GM21737 (cell line): Measurements from ENCODE around the gene COX7A2L.
"Not testable (repeated sequence)": the region's sequence is repeated elsewhere in the genome, so short reads cannot be mapped to it uniquely, and the experiment has no call there.

Experiments
- ATAC-seq: cut with Tn5 transposase; IDR thresholded peaks from one replicate; pipeline ENCODE4 v1.9.1; 2021; ENCODE audit warnings: mild to moderate bottlenecking, moderate library complexity; ENCODE audit not compliant: unreplicated experiment

The COX7A2L gene

GRCh38 chr2:42368817-42369531 is 8.0 kb upstream of the COX7A2L start:
- no peak for ATAC-seq

- ATAC-seq: no peak
Measured at GRCh38 chr2:42367835-42368234, 6.8 kb upstream of the COX7A2L start.

DNA sequence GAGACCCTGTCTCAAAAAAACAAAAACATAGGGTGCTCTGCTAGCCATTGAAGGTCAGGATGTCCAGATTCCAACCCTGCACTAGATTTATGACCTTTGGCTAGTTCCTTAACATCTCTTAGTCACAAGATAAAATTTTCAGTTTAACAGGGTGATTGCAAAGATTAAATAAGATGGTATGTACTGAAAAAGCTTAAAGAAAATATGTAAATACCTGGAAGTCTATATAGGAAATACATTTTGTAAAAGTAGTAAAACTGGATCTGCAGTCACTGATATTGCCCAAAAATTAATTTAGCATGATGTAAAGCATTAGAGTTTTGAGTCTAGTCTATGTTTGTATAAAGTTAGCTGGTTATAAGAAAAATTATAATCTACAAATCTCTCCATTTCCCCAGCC is 5.4 kb upstream of the COX7A2L start:
- ATAC-seq: no peak

DNA sequence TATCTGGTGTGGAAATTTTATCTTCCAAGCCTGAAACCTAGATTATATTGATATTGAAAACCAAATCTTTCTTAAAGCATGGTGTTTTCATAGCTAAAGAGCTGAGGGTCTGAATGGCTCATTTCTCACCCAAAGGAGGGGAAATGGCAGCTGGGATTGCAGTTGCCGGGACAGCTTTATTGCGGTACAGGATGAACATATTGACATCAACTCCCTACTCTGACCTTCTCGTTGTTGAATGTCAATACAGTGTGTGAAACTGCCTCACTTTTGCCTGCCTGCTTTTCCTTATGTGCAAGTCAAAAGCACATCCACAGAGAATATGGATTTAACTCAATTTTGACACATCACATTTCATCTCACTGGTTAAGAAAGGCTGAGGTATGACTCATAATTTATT is 3.6 kb upstream of the COX7A2L start:
- no peak for ATAC-seq

DNA sequence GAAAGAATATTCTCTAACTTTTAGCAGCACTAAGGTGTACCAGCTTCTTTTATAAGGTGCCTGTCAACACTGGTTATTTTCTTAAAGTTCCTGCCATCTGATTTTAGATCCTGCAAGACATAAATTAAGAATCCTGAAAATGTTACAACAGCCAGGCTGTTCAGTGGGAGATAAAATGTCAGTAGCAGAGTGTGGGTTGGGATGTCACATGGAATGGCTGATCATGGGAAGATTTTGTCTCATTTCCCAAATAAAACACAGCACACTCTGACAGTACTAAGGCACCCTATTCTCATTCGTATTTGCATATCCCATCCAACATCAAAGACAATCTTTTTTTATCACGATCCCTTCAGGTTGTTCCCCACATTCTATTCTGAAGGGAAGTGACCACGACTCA is 2.4 kb upstream of the COX7A2L start:
- no peak for ATAC-seq

DNA sequence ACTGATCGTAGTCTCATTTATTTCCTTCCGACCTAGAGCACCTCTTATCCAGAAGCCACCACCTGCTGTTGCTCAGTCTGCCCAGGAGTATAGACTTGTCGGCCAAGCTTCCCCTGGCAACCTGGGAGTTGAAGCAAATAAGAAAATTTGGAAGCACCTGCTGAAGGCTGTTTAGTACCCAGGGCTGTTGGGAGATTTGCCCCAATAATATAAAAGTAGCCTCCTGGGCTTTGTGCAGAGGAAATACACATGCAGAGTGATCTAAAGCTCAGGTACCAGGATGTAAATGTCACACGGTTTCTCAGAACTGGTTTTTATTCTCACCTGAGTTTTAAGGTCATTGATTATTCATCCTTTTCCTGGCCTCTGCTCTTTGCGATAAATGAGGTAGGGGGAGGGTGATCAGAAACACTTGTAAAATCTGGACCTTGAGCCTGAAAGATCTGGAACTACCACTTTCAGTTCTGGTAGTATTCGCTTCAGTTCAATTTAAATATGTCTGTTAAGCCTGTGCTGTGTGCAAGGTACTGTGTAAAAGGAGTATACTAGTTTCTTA is 789 bp upstream of the COX7A2L start:
- no peak for ATAC-seq

DNA sequence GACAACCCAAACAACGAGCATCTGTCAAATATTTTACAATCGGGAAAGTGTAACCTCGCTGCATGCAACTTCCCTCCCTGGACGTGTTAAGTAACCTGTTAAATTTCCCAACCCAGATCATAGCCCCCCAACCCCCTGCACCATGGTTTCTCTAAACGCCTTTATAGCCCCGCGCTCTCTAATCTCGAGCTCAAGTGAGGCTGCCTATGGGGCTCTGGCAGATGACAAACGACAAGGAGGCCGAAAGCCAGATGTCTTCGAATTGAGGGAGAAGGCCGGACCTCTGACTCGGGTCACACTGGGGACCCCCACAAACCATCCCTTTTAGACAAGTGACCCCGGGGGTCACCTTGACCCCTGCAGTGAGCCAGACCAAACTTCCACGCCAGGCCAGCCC is 526 bp downstream of the COX7A2L start:
- no peak for ATAC-seq

DNA sequence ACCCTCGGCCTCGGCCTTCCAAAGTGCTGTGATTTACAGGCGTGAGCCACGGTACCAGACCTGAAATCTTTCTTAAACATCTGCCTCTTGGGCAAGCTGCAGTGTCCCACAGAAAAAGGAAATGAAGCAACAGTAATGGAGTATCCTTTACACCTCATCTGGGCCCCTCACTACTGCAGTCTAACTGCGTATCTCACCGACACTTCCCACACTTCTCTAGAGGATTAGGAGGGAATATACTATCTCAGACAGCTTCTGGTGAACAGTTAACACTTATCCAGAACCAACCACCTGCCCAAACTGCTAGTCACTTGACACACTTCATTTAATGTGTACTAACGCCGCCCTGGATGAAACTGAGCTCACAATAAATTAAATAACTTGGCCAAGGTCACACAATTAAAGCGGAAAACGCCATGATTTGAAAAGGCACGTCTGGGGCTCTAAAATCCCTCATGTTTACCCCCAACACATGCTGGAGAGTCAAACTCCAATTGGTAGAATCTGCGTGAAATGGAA is 993 bp downstream of the COX7A2L start:
- no peak for ATAC-seq

DNA sequence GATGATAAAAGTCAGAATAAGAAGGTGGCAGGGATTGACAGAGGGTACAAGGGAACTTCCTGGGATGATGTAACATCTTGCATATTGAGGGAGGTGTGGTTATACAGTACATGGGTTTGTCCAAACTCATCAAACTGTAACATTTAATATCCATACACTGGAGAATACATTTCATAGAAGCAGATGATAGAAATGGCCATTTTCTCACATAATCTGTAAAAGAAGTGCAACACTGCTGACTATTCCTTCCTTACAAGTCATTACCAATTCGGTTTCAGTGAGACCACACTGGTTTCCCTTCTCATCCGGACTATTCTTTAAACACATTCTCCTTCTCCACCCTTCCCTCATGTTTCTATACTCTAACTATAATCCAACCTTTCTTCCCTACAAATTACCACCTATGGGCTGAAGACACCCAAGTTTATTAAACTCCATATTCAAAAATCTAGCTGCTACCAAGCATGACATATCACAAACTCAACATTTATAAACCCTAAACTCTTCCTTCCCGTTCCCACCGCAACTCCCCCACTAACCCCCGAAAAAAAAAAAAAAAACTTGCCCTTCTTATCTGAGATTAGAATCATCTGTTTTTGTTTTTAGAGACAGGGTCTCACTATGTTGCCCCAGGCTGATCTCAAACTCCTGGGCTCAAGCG is 1.6 kb downstream of the COX7A2L start:
- ATAC-seq: no peak

DNA sequence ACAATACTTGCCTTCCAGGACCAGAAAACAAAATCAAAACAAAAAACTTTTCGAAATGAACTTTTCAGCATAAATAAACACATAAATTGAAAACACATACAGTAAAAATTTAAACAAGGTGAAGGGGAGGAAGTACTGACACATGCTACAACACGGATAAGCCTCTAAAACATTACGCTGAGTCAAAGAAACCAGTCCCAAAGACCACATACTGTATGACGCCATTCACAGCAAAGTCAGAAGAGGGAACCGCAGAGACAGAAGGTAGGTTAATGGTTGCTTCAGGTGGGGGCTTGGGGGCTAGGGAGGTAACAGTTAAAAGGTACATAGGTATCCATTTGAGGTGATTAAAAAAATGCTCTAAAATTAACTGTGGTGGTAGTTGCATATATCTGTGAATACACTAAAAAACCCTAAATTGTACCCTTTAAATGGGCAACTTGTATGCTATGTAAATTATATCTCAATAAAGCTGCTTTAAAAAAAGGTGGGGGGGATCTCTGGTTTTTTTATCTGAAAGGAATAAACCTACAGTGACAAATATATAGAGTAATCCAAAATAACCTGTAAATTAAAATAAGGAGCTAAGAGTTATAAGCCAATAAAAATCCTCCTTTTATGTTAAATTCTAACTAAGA is 7.1 kb downstream of the COX7A2L start:
- no peak for ATAC-seq

- no peak for ATAC-seq
Measured at GRCh38 chr2:42351864-42352263, 9.2 kb downstream of the COX7A2L start.

DNA sequence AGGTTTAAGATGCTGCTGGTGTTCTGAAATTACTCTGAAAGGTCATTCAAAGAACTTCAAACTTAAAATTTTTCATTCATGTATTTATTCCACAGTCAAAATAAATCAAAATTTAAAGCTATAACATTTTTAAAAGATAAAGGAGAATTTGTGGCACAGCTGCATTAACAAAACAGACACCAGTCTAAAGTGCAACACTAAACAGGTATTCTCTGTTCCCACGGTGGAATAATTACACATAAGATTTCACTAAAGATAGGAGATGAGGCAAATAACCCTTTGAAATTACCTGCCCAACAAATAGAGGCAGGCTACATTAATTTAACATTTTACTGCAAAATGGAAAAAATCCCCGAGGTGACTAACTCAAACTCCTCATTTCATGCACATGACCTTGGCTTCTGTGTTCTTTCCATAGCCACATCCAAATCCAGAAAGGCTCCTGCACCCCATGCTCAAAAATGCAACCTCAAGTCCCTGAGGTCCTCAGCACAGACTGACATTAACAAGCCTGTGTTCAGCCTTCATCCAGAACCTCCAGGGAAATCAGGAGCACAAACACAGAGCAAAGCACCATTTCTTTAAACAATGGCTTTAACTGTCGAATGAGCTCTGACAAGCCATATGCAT is 10.5 kb downstream of the COX7A2L start:
- ATAC-seq: no peak

DNA sequence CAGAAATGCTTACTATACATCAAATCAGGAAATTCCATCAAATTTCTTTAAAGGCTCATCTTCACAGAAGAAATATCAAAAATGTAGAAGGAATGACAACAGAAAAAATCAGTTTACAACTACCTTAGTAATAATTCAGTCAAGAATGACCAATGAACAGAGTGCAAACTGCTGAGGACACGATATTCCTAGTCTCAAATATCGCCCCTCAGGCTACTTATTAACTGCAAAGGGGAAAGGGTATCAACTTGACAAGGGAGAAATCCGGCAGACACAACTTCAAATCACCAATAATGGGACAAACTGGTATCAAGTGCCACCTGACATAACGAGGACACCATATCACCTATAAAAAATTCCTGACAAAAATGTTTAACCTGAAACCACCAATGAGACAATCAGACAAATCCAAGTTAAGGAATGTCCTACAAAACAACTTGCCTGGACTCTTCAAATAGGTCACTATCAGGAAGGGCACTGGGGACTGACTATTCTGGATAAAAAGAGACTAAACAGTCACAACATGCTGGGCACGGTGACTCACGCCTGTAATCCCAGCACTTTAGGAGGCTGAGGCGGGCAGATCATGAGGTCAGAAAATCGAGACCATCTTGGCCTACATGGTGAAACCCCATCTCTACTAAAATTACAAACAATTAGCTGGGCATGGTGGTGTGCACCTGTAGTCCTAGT is 12.8 kb downstream of the COX7A2L start:
- ATAC-seq: no peak

GRCh38 chr2:42347518-42347917 is 13.5 kb downstream of the COX7A2L start:
- not testable (repeated sequence) for ATAC-seq

DNA sequence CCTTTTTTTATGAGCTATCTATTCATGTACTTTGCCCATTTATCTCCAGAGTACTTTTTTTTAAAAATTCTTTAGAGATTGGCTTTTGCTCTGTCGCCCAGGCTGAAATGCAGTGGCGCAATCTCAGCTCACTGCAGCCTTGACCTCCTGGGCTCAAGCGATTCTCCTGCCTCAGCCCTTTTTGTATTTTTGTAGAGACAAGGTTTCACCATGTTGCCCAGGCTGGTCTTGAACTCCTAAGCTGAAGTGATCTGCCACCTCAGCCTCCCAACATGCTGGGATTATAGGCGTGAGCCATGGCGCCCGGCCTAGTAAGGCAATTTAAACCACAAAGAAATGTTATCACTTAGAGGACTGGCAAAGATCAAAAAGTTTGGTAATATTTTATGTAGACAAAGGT is 14.2 kb downstream of the COX7A2L start:
- ATAC-seq: not testable (repeated sequence)

- no peak for ATAC-seq
Measured at GRCh38 chr2:42345986-42346385, 15.0 kb downstream of the COX7A2L start.

- no peak for ATAC-seq
Measured at GRCh38 chr2:42342795-42343241, 18.2 kb downstream of the COX7A2L start.

- no peak for ATAC-seq
Measured at GRCh38 chr2:42342061-42342794, 18.8 kb downstream of the COX7A2L start.

DNA sequence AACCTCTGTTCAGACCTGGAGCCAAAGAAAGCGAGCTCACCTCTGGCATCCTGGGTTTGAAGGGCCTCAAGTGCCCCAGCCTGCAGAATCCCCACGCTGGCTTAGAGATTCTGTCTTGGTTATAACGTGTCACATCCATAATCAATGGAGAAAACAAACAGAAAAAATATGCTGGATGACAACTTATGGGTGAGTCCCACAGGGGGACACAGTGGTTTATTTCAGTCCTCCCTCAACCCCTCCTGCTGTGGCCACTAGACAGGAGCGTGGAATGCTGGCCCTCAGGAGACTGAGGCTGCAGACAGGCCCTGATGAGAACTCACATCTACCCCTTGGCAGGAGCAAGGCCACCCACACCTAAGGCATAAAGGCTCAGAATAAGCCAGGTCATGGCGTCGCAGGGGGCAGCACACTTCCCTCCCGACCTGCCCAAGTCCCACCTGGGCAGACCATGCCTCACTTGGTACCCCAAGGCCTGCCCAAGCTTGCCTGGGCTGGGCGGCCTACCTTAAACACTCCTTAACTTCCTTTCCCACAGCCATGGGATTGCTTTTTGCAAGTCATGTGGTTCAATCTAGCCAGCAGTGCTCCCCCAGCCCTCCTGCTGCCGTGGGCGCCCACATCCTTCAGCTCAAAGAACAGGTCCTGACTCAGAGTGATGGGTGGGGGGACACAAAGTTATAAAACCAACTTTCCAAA is 19.9 kb downstream of the COX7A2L start:
- ATAC-seq: no peak
